GM23338 (cell line): ENCODE data around the gene ALOX15B. TPM values are rescaled to one million over a fixed set of nuclear protein-coding genes. Genes with fewer than 3 reads are reported as not detected.

Experiments used
- ATAC-seq: fragments of 200-7000 bp; cut with Tn5 transposase; 3 replicates; pipeline ENCODE4 v1.9.1; 2020
- DNase-seq: peaks from one replicate; pipeline ENCODE4 v3.0.0-alpha.2; 2015; ENCODE audit warnings: low spot score
- H2AFZ ChIP-seq: fragments of 200-600 bp; sonication (generic); 2 replicates; pipeline ENCODE4 v1.8.0; 2016; ENCODE audit warnings: antibody characterized with exemption, mild to moderate bottlenecking, moderate library complexity
- H3F3A ChIP-seq: fragments of 200-600 bp; sonication (generic); replicated peaks from 2 replicates; pipeline ENCODE4 v1.8.0; 2017; ENCODE audit warnings: antibody characterized with exemption, mixed run types, low read depth
- H3K27ac ChIP-seq: fragments of 200-600 bp; sonication (generic); 2 replicates; pipeline ENCODE4 v1.6.1; 2016; ENCODE audit warnings: low read depth
- H3K27me3 ChIP-seq: fragments of 200-600 bp; sonication (generic); 2 replicates; pipeline ENCODE4 v1.8.0; 2016; ENCODE audit warnings: mild to moderate bottlenecking, mixed run types, moderate library complexity; ENCODE audit not compliant: insufficient read depth
- H3K36me3 ChIP-seq: fragments of 200-600 bp; sonication (generic); 2 replicates; pipeline ENCODE4 v1.8.0; 2016; ENCODE audit warnings: mild to moderate bottlenecking; ENCODE audit not compliant: insufficient read depth
- H3K4me1 ChIP-seq: fragments of 200-600 bp; sonication (generic); 2 replicates; pipeline ENCODE4 v1.8.0; 2016; ENCODE audit warnings: mild to moderate bottlenecking, moderate library complexity; ENCODE audit not compliant: insufficient read depth
- H3K4me2 ChIP-seq: fragments of 200-600 bp; sonication (generic); 2 replicates; pipeline ENCODE4 v1.7.1; 2017; ENCODE audit warnings: mixed run types
- H3K4me3 ChIP-seq: fragments of 200-600 bp; sonication (generic); 2 replicates; pipeline ENCODE4 v1.6.1; 2016; ENCODE audit warnings: mixed run types
- H3K79me2 ChIP-seq: fragments of 200-600 bp; sonication (generic); replicated peaks from 2 replicates; pipeline ENCODE4 v1.8.0; 2017; ENCODE audit warnings: mild to moderate bottlenecking; ENCODE audit not compliant: insufficient read depth
- H3K9me2 ChIP-seq: fragments of 200-600 bp; sonication (generic); 2 replicates; pipeline ENCODE4 v1.8.0; 2017; ENCODE audit not compliant: insufficient read depth
- H4K20me1 ChIP-seq: fragments of 200-600 bp; sonication (generic); replicated peaks from 2 replicates; pipeline ENCODE4 v1.8.0; 2017; ENCODE audit warnings: mild to moderate bottlenecking; ENCODE audit not compliant: insufficient read depth
- H3K27ac Mint-ChIP-seq: 2 replicates; pipeline ENCODE4 v1.8.0; 2020; ENCODE audit warnings: inconsistent platforms, mild to moderate bottlenecking, moderate library complexity, mixed read lengths
- H3K27me3 Mint-ChIP-seq: 3 replicates; pipeline ENCODE4 v1.8.0; 2022; ENCODE audit warnings: low read depth, mild to moderate bottlenecking, moderate library complexity, mixed read lengths, inconsistent platforms; ENCODE audit not compliant: insufficient read depth, poor library complexity
- H3K36me3 Mint-ChIP-seq: 3 replicates; pipeline ENCODE4 v1.8.0; 2021; ENCODE audit warnings: low read depth, mild to moderate bottlenecking, inconsistent platforms, moderate library complexity, mixed read lengths
- H3K4me1 Mint-ChIP-seq: 3 replicates; pipeline ENCODE4 v1.8.0; 2020; ENCODE audit warnings: mild to moderate bottlenecking, inconsistent platforms, mixed read lengths
- H3K4me3 Mint-ChIP-seq: 3 replicates; pipeline ENCODE4 v1.8.0; 2021; ENCODE audit warnings: moderate library complexity, mild to moderate bottlenecking, inconsistent platforms, mixed read lengths
- H3K9me3 Mint-ChIP-seq: 3 replicates; pipeline ENCODE4 v1.8.0; 2020; ENCODE audit warnings: moderate library complexity, mild to moderate bottlenecking, inconsistent platforms, mixed read lengths
- CREB1 ChIP-seq: fragments of 250-450 bp; sonication (Bioruptor Pico); IDR thresholded peaks from 2 replicates; pipeline ENCODE4 v1.5.0; 2020; ENCODE audit warnings: low read depth, mild to moderate bottlenecking, moderate library complexity
- CTCF ChIP-seq, 2 experiments: fragments of 200-600 bp in 1 of 2; sonication (generic) in 1 of 2; conservative IDR thresholded peaks; 2 replicates each; pipeline versions ENCODE4 v1.5.1 to v1.6.1; 2016 to 2017; ENCODE audit warnings: antibody characterized with exemption in 2 of 2, low read depth in 2 of 2, mild to moderate bottlenecking in 2 of 2, moderate library complexity in 1 of 2
- EZH2 ChIP-seq: fragments of 200-600 bp; sonication (generic); IDR thresholded peaks from one replicate; pipeline ENCODE4 v1.8.0; 2017; ENCODE audit warnings: antibody characterized with exemption, mild to moderate bottlenecking, low read depth; ENCODE audit not compliant: unreplicated experiment
- JUNB ChIP-seq: IDR thresholded peaks from one replicate; pipeline ENCODE4 v1.6.1; 2016; ENCODE audit warnings: antibody characterized with exemption; ENCODE audit not compliant: unreplicated experiment
- NANOG ChIP-seq: IDR thresholded peaks from 2 replicates; pipeline ENCODE4 v1.6.1; 2016; ENCODE audit warnings: antibody characterized with exemption, borderline replicate concordance
- POLR2AphosphoS5 ChIP-seq: IDR thresholded peaks from 2 replicates; pipeline ENCODE4 v1.6.1; 2016; ENCODE audit warnings: antibody characterized with exemption, low read depth
- REST ChIP-seq: IDR thresholded peaks from one replicate; pipeline ENCODE4 v1.6.1; 2018; ENCODE audit warnings: antibody characterized with exemption; ENCODE audit not compliant: unreplicated experiment
- STAT1 ChIP-seq: IDR thresholded peaks from one replicate; pipeline ENCODE4 v1.6.1; 2016; ENCODE audit warnings: antibody characterized with exemption; ENCODE audit not compliant: unreplicated experiment
- ZNF114 ChIP-seq: fragments of 250-450 bp; sonication (Bioruptor Pico); IDR thresholded peaks from 2 replicates; pipeline ENCODE4 v1.5.0; 2020; ENCODE audit warnings: mild to moderate bottlenecking, moderate library complexity
- ZNF331 ChIP-seq: fragments of 250-450 bp; sonication (Bioruptor Pico); IDR thresholded peaks from 2 replicates; pipeline ENCODE4 v1.5.0; 2020; ENCODE audit warnings: low read depth, mild to moderate bottlenecking, moderate library complexity
- ZNF462 ChIP-seq: fragments of 250-450 bp; sonication (Bioruptor Pico); IDR thresholded peaks from 2 replicates; pipeline ENCODE4 v1.5.0; 2020; ENCODE audit warnings: mild to moderate bottlenecking, moderate library complexity
- polyA plus RNA-seq: library from polyadenylated mRNA; unstranded; fragments of >200 nt; fragmentation: Nextera tagmentation; extraction: Ambion mirVana; gene quantifications from 2 replicates; pipeline ENCODE4 v1.2.1, GENCODE V29; 2016
- total RNA-seq: library from RNA; depleted of rRNA; stranded (reverse); fragments of >200 nt; shearing (Covaris generic); gene quantifications from 2 replicates; pipeline ENCODE4 v1.2.3, GENCODE V29; 2014
- TF ChIP-seq, protein P1 (sequence below): IDR thresholded peaks from 2 replicates; pipeline ENCODE4 v1.6.1; 2016; ENCODE audit warnings: antibody characterized with exemption

The ALOX15B gene
- total and polyA plus RNA-seq, 2 experiments from 2014 or later = 0.42 to 0.45 TPM

- no peaks in the 10 kb centered on the region for H3K79me2 ChIP-seq
- H3F3A ChIP-seq = no peaks in the 10 kb centered on the region
- H3K4me1 ChIP-seq = peaks cover 9% of the 10 kb centered on the region; the same call in 1 of the 2 replicates
- H3K9me3 Mint-ChIP-seq = no peaks in the 10 kb centered on the region; the same call in 2 of the 3 replicates
- ATAC-seq = no peak
- TF ChIP-seq ZNF462 (no peak), CREB1 (CRISPR knock-in tag) (no peak), JUNB (no peak), POLR2AphosphoS5 (no peak), ZNF114 (CRISPR knock-in tag) (no peak), ZNF331 (no peak), NANOG (no peak), STAT1 (no peak), REST (no peak), CTCF (conservative IDR thresholded peaks at IDR 0.05; ENCODE audit: low read depth in 2 of 2) (no peak), EZH2 (no peak)
- TF ChIP-seq, protein P1, sequence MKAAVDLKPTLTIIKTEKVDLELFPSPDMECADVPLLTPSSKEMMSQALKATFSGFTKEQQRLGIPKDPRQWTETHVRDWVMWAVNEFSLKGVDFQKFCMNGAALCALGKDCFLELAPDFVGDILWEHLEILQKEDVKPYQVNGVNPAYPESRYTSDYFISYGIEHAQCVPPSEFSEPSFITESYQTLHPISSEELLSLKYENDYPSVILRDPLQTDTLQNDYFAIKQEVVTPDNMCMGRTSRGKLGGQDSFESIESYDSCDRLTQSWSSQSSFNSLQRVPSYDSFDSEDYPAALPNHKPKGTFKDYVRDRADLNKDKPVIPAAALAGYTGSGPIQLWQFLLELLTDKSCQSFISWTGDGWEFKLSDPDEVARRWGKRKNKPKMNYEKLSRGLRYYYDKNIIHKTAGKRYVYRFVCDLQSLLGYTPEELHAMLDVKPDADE = no peak
- peaks cover 84% of the 10 kb centered on the region for H3K27me3 Mint-ChIP-seq
- H3K27me3 ChIP-seq = peaks cover 99% of the 10 kb centered on the region
- H2AFZ ChIP-seq = no peak overlapping the region
- no peaks in the 10 kb centered on the region; the same call in 2 of the 3 replicates for H3K36me3 Mint-ChIP-seq
- H3K4me2 ChIP-seq = no peak overlapping the region
- H4K20me1 ChIP-seq = no peaks in the 10 kb centered on the region
- peaks cover 17% of the 10 kb centered on the region for H3K4me1 Mint-ChIP-seq
- no peak overlapping the region for H3K27ac ChIP-seq
- no peak overlapping the region for H3K27ac Mint-ChIP-seq
- DNase-seq = no peak
- H3K4me3 Mint-ChIP-seq = no peak overlapping the region
- H3K4me3 ChIP-seq = no peak overlapping the region
- H3K9me2 ChIP-seq = no peaks in the 10 kb centered on the region
- H3K36me3 ChIP-seq = no peaks in the 10 kb centered on the region
Observed at GRCh38 chr17:8069587-8069860, 30.7 kb downstream of the ALOX15B start.
